NCI-H2081 treated with DMSO at 0.1 percent for 48 hours (cell line): ENCODE data around the gene TMUB2.
A peak's percentile ranks its signal among the peaks of the same experiment; 100 is the strongest.
"Not testable (repeated sequence)": the region's sequence is repeated elsewhere in the genome, so short reads cannot be mapped to it uniquely, and the experiment has no call there.

ENCODE experiments used
- DNase-seq: peaks from one replicate; lab custom pipeline; 2025; lab: John Stamatoyannopoulos, UW

The TMUB2 gene

DNA sequence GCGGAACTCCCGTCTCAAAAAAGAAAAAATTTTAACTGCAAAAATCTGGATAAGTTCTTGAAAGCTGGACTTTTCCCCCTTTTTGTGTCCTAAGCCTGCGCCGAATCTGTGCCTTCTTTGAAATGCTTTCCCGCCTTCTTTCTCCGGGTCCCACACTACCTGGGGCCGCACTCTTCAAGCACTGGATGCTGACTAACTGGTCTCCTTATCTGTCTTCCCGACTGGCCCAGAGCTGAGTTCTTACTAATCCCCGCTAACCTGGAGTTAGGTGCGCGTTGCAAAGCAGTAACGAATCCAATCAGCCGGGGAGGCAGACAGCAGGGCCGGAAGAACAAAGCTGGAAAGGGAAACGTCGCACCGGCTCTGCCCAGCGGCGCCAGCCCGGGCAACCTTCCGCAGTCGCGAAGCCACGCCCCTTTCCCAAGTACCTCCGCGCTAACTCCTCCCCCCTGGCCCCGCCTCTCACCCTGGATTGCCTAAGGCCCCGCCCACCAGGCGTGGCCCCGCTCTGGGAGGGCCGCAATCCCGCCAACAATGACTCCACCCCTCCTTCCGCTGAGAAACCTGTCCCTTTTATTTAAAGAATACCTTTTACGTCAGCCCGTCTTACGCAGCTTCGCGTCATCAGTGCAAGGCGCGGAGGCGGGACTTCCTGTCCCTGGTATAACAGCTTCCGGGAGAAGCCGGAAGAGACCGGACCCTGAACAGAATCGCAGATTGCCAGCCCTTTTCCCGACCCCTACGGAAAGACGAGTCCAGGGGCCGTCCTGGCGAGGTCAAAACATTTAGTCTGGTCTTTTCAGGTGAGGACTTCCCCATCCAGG, at the start of gene TMUB2:
TSS of gene TMUB2 (plus strand) at position 666 of the 824 bp plus-strand sequence. CDS start 737 bp downstream, outside the sequence.
- peak; percentile 98 for DNase-seq

- DNase-seq: peak; percentile 22
These were observed 48.7 kb upstream of the TMUB2 start for GRCh38 chr17:44137891-44138709.

GRCh38 chr17:44143921-44144320, 42.9 kb upstream of the TMUB2 start:
- DNase-seq: not testable (repeated sequence)

GRCh38 chr17:44144966-44145739, 41.6 kb upstream of the TMUB2 start:
- DNase-seq: no peak

DNA sequence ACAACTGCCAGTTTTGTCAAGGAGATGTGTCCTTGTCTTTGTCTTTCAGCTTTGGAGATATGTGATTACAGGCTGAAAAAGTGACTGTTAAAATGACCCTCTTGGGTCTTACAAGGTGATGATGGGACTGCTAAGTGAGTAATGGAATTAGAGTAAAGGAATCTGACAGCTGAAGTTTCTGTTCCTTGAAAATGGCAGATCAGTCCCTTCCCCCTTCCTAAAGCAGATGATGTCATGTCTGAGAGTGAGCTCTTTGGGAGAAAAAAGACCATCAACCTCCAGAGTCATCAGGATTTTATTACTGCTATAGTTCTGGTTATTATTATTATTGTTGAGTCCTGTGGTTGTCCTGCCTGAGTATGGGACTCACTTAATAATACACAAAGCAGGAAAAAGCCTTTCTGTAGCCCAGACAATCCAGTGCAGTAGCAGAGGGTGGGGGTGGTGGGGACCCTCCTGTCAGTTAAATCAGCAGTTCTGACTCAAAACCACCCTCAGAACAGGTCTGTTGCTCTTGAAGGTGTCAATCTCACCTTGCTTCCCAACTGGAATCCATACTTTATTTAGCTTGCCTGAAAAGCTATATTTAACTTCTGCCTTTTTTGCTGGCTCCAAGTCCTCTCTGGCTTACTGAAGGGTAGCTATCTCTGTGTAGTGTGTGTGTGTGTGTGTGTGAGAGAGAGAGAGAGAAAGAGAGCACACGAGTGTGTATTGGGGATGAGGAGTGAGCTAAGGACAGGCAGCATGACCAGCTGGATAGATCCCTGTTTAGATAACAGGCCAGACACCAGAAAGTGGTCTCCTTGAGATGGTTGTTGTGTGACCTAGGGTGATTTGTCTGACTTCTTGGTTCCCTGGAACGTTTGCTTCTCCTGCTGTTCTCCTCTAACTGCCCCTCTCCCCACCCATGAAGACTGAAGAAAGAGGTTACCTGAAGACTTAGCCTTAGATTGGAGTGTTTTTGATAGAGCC, 40.1 kb upstream of the TMUB2 start:
- DNase-seq: no peak

DNA sequence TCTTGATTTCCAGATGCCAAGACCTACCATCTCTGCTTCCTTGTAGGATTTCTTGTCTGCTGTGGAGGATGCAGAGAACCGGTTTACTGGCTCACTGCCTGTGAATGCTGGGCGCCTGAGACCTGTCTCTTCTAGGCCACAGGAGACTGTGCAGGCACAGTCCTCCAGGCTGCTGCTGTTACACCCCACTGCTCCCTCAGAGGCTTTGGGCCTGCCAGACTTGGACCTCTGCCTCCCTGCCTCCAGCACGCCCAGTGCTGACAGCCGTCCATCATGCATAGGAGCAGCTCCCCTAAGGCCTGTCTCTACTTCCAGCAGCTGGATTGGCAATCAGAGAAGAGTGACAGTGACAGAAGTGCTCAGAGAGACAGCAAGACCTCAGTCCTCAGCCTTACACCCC, 39.0 kb upstream of the TMUB2 start:
- no peak for DNase-seq

GRCh38 chr17:44149066-44149465, 37.7 kb upstream of the TMUB2 start:
- not testable (repeated sequence) for DNase-seq

GRCh38 chr17:44149750-44150329, 36.9 kb upstream of the TMUB2 start:
- DNase-seq: no peak

DNA sequence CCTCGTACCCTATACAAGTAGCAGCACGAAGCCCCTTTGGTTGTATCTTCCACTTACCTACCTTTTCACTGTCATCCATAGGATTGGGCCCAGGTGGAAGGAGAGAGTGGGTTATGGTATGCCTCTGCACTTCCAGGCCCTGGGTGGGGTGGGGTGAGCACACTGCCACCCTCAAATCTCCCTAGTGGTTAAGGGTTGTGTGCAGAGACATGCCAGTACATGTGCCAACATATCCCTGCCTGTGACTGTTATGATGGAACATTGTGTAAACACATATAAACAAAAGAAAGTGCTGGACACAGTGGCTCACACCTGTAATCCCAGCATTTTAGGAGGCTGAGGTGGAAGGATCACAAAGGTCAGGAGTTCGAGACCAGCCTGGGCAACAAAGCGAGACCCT, 33.9 kb upstream of the TMUB2 start:
- no peak for DNase-seq

DNA sequence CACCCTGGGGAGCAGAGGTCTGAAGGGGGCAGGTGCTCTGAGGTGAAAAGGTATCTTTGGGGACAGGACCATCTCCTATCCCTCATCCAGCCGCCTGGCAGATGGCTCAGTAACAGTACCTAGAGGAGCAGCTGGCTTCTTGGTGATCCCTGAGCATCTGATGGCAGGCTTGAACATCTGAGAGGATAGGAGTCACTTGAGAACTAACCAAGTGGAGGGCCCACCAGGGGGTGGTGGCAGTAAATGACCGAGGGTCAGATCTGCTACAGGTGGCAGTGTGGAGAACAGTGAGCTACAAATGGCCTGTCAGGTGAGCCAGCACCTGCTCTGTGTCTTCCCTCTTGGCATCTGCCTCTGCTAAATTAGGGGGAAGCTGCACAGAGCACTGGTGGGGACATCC, 31.3 kb upstream of the TMUB2 start:
- DNase-seq: no peak

DNA sequence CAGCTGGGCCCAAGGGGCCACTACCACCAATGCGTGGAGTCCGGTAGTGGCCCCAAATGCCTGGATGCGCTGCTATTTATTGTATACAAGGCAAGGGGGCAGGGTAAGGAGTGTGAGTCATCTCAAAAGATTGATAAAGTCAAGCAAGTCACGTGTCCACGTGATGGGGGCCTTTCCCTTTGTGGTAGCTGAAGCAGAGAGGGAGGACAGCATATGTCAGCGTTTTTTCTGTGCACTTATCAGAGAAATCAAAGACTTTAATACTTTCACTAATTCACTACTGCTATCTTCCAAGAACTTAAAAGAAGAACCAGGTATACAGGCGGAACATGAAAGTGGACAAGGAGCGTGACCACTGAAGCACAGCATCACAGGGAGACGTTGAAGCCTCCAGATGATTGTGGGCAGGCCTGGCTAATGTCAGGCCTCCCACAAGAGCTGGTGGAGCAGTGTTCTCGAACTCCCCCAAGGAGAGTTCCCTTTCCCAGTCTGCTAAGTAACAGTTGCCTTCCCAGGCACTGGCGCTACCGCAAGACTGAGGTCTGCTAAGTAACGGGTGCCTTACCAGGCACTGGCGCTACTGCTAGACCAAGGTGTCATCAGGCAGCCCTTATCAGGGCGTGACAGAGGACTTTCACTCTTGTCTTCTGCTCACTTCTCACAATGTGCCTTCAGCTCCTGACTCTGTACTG, 27.1 kb upstream of the TMUB2 start:
- DNase-seq: no peak

- DNase-seq: no peak
These were observed 22.3 kb upstream of the TMUB2 start for GRCh38 chr17:44164476-44164875.

DNA sequence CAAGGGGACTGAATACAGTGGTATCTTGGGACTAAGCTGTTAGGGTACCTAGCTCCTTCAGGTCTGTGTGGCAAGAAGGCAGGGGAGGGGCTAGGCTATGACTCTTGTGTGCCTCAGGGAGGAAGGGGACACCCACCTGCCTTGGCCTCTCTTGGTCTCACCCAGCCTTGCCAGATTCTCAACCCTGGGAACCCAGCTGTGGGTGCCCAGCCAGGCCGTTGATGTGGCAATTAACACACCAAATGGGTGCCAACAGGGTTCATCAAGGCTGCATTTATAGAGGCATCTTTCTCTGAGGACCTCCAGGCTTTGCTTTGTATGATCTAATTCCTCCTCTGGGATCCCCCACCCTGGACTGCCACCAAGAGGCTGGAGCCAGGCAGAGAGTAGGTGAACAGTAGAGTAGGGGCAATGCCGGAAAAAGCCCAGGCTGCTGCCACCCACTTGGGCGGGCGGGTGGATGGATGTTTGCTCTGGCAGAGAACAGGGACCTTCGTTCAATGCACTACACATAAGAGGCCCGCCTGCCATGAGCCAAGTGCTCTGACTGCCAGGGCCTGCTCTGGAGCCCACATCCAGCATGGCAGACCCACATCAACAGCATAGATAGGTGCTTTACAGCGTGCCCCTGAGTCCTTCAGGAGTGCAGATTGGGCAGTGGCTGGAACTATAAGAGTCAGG, 19.5 kb upstream of the TMUB2 start:
- no peak for DNase-seq

DNA sequence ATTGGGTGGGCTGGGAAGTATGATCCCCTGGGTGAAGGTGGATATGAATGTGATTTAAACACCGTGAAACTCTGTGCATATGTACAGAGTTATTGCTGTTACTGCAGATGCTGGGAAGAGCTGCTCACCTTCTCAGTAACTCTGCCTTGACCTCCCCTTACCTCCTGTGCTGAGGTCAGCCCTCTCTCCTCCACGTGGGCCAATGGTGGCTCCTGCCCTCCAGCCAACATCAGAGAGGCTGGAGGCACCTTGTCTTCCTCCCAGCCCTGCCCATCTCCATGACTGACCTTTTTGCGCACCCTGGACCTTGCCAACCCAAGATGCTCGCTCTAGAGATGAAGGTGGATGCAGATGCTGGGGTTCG, 16.7 kb upstream of the TMUB2 start:
- DNase-seq: no peak

GRCh38 chr17:44170499-44171201, 16.1 kb upstream of the TMUB2 start, which contains the start of gene ASB16:
Gene ASB16, plus strand, starts transcription at chr17:44170704. Its CDS starts 86 bp downstream, at chr17:44170790.
- no peak for DNase-seq

DNA sequence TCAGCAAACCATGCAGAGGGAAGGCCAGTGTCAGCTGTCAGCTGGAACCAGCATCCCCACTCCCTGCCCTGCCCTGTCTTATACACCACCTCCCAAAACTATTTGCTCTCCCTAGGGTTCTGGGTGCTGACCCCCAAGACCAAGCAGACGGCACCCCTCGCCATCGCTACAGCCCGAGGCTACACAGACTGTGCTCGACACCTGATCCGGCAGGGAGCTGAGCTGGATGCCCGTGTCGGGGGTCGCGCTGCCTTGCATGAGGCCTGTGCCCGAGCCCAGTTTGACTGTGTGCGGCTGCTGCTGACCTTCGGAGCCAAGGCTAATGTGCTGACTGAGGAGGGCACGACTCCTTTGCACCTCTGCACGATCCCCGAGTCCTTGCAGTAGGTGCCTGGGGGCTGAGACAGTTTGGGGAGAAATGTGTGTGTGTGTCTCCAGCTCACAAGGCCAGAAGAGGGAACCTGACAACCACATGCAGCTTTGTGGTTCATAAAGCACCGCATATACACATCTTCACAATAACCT, 14.8 kb upstream of the TMUB2 start:
- no peak for DNase-seq

DNA sequence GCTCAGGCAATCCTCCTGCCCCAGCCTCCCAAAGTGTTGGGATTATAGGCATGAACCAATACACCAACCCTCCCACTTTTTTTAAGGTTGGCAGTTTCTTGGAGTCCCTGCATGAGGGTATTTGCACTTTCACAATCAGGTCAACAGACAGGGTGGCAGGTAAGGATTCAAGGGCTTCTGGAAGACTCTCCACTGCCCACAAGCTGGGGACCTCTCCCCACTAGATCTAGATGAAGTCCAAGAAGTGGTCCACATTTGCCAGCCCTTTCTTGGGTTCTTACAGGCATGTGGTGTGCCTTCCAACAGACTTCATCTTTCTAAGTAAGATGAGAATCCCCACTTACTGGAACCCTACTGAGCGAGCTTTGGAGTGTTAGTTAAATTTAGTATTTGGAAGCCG, 12.3 kb upstream of the TMUB2 start:
- DNase-seq: no peak

DNA sequence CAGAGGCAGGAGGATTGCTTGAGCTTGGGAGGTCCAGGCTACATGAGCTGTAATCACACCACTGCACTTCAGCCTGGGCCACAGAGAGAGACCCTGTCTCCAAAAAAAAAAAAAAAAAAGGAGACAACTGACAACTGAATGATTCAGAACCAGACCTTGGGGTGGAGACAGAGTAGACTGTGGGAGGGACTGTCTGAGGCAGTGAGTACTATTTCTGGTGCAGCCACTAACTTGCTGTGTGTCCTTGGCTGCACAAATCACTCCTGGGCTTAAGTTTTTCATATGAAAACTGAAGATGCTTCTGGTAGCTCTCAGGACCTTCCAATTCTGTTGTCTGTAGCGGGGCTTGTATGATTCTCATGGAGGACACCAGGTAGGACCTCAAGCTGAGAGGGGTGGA, 10.5 kb upstream of the TMUB2 start:
- no peak for DNase-seq
